Measurements from ENCODE around the gene ABCG8.

ABCG8 gene

DNA sequence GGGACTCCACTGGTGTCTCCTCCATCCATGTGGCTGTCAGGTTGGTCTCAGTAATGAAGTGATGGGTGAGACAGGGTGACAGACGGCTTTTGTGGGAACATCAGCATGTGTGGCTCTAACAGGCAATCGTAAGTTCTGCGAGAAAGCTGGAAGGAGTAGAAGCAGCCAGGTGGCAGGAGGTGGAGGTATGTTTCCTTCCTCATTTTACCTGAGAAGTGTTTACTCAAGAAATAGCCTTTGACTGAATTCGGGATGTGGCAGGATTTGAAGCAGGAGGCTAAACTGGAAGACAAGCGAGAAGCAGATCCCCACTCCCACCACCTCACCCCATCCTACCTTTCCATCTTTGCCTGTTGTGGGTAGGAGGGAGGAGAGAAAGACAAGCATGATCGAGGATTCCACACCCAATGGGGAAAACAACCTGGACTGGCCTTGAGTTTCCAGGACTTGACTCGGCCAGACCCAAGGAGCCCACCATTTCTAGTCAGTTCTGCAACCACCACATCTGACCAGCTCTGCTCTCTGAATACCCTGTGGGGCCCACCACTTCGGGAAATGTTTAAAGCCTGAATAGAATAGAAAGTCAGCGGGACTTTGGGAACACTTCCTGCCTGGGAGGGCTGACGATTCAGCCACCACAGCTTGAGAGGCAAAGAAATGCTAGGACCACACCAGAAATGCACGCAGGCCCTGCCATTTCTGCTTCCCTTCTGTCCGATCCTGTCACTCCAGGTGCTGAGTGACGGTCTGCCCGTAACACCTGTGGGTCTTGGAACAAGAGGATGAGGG lies 1.2 kb downstream of the ABCG8 start:
- DNase-seq (ENCODE audit: insufficient read length, low spot score) (no peak), FAIRE-seq (no peak)
- TF ChIP-seq SPI1 (IDR thresholded peaks at IDR 0.05; ENCODE audit: low read depth, low read length) (no peak), POU2F2 (IDR thresholded peaks at IDR 0.05; ENCODE audit: low read depth, low read length) (no peak), POLR2AphosphoS5 (IDR thresholded peaks at IDR 0.05; ENCODE audit: low read depth, low read length) (no peak), TAF1 (IDR thresholded peaks at IDR 0.05; ENCODE audit: low read depth, low read length) (no peak), PAX5 (IDR thresholded peaks at IDR 0.05; ENCODE audit: insufficient read depth, low read length, severe bottlenecking) (no peak), POLR2A (IDR thresholded peaks at IDR 0.05; ENCODE audit: low read depth, low read length) (no peak)

DNA sequence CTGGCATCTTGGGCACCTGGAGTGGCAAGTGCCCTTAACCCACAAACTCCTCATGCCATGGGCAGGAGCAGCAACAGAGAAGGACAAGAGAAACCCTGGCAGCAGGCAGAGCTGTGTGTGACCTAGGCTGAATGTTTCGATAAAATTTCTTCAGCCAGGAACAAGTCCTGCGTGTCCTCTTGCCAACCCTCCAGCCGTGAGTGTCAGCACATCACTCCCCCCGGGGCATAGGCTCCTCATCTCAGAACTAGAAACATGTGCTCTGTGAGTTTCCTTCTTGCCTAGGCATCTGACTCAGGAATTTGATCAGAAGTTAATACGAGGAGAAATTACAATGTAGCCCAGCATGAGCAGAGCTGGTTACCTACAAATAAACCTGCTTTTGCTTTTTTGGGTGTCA lies 2.2 kb downstream of the ABCG8 start:
- no peak for TF ChIP-seq POU2F2 (IDR thresholded peaks at IDR 0.05; ENCODE audit: low read depth, low read length)
- no peak for TF ChIP-seq PAX5 (IDR thresholded peaks at IDR 0.05; ENCODE audit: insufficient read depth, low read length, severe bottlenecking)
- TF ChIP-seq TAF1 (IDR thresholded peaks at IDR 0.05; ENCODE audit: low read depth, low read length): no peak
- TF ChIP-seq POLR2AphosphoS5 (IDR thresholded peaks at IDR 0.05; ENCODE audit: low read depth, low read length): no peak
- no peak for TF ChIP-seq POLR2A (IDR thresholded peaks at IDR 0.05; ENCODE audit: low read depth, low read length)
- TF ChIP-seq SPI1 (IDR thresholded peaks at IDR 0.05; ENCODE audit: low read depth, low read length): no peak

DNA sequence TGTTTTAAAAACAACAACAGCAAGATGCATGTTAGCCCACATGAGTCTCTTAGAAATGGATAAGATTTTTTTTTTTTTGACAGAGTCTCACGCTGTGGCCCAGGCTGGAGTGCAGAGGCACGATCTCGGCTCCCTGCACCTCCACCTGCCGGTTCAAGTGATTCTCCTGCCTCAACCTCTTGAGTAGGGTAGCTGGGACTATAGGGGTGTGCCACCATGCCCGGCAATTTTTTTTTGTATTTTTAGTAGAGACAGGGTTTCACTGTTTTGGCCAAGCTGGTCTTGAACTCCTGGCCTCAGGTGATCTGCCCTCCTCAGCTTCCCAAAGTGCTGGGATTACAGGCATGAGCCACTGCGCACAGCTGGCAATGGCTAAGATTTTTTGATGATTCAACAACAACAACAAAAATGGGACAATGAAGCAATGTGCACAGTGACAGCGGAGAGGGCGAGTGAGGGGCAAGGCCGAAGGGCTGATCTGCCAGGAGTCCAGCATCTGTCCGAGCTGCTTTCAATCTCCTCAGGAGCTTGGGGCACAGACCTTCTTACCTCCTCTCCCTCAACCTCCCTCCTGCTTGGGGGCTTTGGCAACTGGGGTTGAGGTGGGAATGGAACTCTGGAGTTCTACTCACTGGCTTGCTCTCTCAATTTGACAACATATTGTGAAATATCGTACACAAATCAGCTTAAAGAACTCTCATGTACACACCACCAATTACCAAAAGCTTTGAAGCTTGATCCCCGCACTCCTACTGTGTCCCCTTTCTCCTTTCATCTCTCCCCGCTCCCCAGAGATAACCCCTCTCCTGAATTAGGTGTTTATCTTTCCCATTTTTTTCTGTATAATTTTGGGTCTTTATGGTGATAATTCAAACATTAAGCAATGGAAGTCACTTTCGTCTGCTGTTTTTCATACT lies 3.4 kb downstream of the ABCG8 start:
- TF ChIP-seq POLR2AphosphoS5 (IDR thresholded peaks at IDR 0.05; ENCODE audit: low read depth, low read length) (no peak), POU2F2 (IDR thresholded peaks at IDR 0.05; ENCODE audit: low read depth, low read length) (no peak), SPI1 (IDR thresholded peaks at IDR 0.05; ENCODE audit: low read depth, low read length) (no peak), PAX5 (IDR thresholded peaks at IDR 0.05; ENCODE audit: insufficient read depth, low read length, severe bottlenecking) (no peak), TAF1 (IDR thresholded peaks at IDR 0.05; ENCODE audit: low read depth, low read length) (no peak), POLR2A (IDR thresholded peaks at IDR 0.05; ENCODE audit: low read depth, low read length) (no peak)
- DNase-seq (ENCODE audit: insufficient read length, low spot score): no peak
- no peak for FAIRE-seq

More for the DNA sequence above, 2.2 kb downstream of the ABCG8 start:
- FAIRE-seq (no peak), DNase-seq (ENCODE audit: insufficient read length, low spot score) (no peak)

DNA sequence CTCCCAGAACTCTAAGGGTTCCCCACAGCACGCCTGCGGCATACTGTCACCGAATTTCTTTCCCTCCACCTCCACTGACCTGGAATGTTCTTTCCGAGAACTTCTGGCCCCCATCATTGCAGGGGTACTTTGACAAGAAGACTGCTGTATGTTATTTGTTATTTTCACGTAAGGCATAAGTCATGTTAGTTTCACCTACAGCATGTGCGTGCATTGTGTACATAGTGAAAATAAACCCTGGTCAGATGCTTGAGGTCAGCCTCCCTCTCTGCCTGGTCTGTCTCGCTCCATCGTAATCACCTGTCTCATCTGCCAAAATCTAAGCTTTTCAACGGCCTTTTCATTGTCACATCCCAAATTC lies 4.1 kb downstream of the ABCG8 start:
- no peak for DNase-seq (ENCODE audit: insufficient read length, low spot score)
- no peak for TF ChIP-seq SPI1 (IDR thresholded peaks at IDR 0.05; ENCODE audit: low read depth, low read length)
- TF ChIP-seq POLR2A (IDR thresholded peaks at IDR 0.05; ENCODE audit: low read depth, low read length): no peak
- TF ChIP-seq PAX5 (IDR thresholded peaks at IDR 0.05; ENCODE audit: insufficient read depth, low read length, severe bottlenecking): no peak
- no peak for TF ChIP-seq TAF1 (IDR thresholded peaks at IDR 0.05; ENCODE audit: low read depth, low read length)
- TF ChIP-seq POLR2AphosphoS5 (IDR thresholded peaks at IDR 0.05; ENCODE audit: low read depth, low read length): no peak
- no peak for TF ChIP-seq POU2F2 (IDR thresholded peaks at IDR 0.05; ENCODE audit: low read depth, low read length)
- no peak for FAIRE-seq

DNA sequence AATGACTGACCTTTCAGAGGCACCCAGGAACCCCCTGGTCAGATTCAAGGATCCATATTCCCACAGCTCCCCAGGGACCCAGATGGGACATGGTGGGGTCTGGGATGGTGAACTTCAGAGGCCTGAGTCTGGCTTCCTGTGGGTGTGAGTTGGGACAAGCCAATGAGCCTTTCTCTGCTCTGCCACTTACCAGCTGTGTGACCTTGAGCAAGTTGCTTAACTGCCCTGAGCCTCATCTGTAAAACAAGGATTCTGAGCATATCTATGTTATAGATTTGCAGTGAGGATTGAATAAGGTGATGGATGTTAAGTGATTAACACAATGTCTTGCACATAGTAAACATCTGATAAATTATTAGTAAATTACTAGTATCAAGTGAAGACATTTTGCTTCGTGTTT lies 6.4 kb downstream of the ABCG8 start:
- FAIRE-seq (no peak), DNase-seq (ENCODE audit: insufficient read length, low spot score) (no peak)
- TF ChIP-seq SPI1 (IDR thresholded peaks at IDR 0.05; ENCODE audit: low read depth, low read length) (no peak), POU2F2 (IDR thresholded peaks at IDR 0.05; ENCODE audit: low read depth, low read length) (no peak), PAX5 (IDR thresholded peaks at IDR 0.05; ENCODE audit: insufficient read depth, low read length, severe bottlenecking) (no peak), POLR2AphosphoS5 (IDR thresholded peaks at IDR 0.05; ENCODE audit: low read depth, low read length) (no peak), TAF1 (IDR thresholded peaks at IDR 0.05; ENCODE audit: low read depth, low read length) (no peak), POLR2A (IDR thresholded peaks at IDR 0.05; ENCODE audit: low read depth, low read length) (no peak)

DNA sequence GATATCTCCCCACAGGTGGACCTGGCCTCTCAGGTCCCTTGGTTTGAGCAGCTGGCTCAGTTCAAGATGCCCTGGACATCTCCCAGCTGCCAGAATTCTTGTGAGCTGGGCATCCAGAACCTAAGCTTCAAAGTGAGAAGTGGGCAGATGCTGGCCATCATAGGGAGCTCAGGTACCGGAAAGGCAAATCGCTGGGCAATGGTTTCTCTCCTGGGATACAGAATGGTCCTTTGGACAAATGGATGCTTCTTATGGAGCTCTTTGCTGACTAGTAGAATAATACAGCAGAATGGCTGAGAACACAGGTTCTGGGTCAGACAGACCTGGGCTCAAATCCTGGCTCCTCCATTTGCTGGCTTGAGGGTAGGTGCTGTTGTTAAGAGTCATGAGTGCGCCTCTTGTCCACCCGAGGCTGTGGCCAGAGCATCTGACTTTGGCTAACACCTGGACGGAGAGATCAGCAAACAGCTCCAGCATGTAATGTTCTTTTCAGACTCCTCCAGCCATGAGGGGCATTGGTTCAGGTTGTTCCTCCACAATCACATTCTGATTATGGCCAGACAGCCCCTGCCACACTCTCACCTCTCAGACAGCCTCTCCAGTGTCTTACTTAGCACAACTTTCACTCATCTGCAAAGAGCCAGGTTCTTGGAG lies 7.5 kb downstream of the ABCG8 start:
- FAIRE-seq (no peak), DNase-seq (ENCODE audit: insufficient read length, low spot score) (no peak)
- no peak for TF ChIP-seq POU2F2 (IDR thresholded peaks at IDR 0.05; ENCODE audit: low read depth, low read length)
- no peak for TF ChIP-seq TAF1 (IDR thresholded peaks at IDR 0.05; ENCODE audit: low read depth, low read length)
- no peak for TF ChIP-seq POLR2AphosphoS5 (IDR thresholded peaks at IDR 0.05; ENCODE audit: low read depth, low read length)
- no peak for TF ChIP-seq POLR2A (IDR thresholded peaks at IDR 0.05; ENCODE audit: low read depth, low read length)
- TF ChIP-seq SPI1 (IDR thresholded peaks at IDR 0.05; ENCODE audit: low read depth, low read length): no peak
- TF ChIP-seq PAX5 (IDR thresholded peaks at IDR 0.05; ENCODE audit: insufficient read depth, low read length, severe bottlenecking): no peak

DNA sequence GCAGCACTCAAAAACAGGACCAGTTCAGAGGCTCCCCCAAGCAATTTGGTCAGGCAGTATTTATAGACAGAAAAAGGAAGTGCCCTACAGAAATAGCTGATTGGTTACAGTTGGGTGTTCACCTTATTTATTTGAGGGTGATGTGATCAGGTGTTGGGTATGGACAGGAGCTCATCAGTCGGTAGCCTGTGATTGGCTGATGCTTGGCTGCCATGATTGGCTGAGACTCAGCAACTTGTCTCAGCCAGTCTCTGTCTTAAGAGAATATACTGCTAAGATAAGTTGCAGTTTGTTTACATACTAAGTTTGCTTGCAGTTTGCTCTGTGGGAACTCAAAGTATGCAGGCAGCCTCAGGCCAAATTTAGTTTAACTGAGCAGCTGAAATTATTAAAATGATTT lies 9.4 kb downstream of the ABCG8 start:
- DNase-seq (ENCODE audit: insufficient read length, low spot score) (no peak), FAIRE-seq (no peak)
- TF ChIP-seq TAF1 (IDR thresholded peaks at IDR 0.05; ENCODE audit: low read depth, low read length) (no peak), POU2F2 (IDR thresholded peaks at IDR 0.05; ENCODE audit: low read depth, low read length) (no peak), PAX5 (IDR thresholded peaks at IDR 0.05; ENCODE audit: insufficient read depth, low read length, severe bottlenecking) (no peak), SPI1 (IDR thresholded peaks at IDR 0.05; ENCODE audit: low read depth, low read length) (peak; percentile 70), POLR2AphosphoS5 (IDR thresholded peaks at IDR 0.05; ENCODE audit: low read depth, low read length) (no peak)

DNA sequence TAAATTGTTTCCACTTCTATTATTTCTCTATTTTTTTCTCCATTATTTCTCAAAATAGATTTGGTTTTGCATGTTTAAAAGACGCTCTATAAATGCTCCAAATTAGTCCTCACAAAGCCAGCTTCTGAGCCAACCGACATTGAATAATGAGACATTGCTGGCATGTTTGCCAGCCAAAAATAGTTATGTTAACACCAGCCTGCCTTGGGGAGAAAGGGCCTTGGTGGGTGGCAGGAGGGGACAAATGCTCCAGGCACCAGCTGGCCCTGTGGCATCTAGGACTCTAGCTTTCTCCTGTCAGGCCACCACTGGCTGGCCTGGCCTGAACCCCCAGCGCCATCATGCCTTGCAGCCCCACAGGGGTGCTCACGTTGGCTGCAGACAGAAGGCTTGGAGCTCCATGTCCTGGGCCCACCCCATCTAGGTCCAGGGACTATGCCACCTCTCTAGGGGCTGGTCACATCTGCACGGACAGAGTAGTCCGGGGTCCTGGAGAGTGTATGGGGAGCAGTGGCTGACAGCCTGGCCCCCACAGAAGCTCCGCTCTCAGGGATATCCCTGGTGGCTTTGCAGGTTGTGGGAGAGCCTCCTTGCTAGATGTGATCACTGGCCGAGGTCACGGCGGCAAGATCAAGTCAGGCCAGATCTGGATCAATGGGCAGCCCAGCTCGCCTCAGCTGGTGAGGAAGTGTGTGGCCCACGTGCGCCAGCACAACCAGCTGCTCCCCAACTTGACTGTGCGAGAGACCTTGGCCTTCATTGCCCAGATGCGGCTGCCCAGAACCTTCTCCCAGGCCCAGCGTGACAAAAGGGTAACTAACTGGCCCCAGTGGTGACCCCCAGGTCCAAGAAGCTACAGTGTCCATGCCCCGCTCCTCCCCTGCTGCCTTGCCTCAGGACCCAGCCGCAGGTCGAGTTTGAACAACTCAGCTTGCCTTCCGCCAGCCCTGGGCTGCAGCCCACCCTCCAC lies 12.5 kb downstream of the ABCG8 start:
- FAIRE-seq (no peak), DNase-seq (ENCODE audit: insufficient read length, low spot score) (no peak)
- TF ChIP-seq TAF1 (IDR thresholded peaks at IDR 0.05; ENCODE audit: low read depth, low read length): no peak
- no peak for TF ChIP-seq POLR2AphosphoS5 (IDR thresholded peaks at IDR 0.05; ENCODE audit: low read depth, low read length)
- TF ChIP-seq PAX5 (IDR thresholded peaks at IDR 0.05; ENCODE audit: insufficient read depth, low read length, severe bottlenecking): no peak
- TF ChIP-seq POU2F2 (IDR thresholded peaks at IDR 0.05; ENCODE audit: low read depth, low read length): no peak
- no peak for TF ChIP-seq SPI1 (IDR thresholded peaks at IDR 0.05; ENCODE audit: low read depth, low read length)
- TF ChIP-seq POLR2A (IDR thresholded peaks at IDR 0.05; ENCODE audit: low read depth, low read length): no peak
